GM18861 (cell line): Measurements from ENCODE around the gene RAX2.
"Not testable (repeated sequence)": the region's sequence is repeated elsewhere in the genome, so short reads cannot be mapped to it uniquely, and the experiment has no call there.

Experiments
- ATAC-seq: cut with Tn5 transposase; IDR thresholded peaks from one replicate; pipeline ENCODE4 v1.9.1; 2021; ENCODE audit not compliant: unreplicated experiment

The RAX2 gene

DNA sequence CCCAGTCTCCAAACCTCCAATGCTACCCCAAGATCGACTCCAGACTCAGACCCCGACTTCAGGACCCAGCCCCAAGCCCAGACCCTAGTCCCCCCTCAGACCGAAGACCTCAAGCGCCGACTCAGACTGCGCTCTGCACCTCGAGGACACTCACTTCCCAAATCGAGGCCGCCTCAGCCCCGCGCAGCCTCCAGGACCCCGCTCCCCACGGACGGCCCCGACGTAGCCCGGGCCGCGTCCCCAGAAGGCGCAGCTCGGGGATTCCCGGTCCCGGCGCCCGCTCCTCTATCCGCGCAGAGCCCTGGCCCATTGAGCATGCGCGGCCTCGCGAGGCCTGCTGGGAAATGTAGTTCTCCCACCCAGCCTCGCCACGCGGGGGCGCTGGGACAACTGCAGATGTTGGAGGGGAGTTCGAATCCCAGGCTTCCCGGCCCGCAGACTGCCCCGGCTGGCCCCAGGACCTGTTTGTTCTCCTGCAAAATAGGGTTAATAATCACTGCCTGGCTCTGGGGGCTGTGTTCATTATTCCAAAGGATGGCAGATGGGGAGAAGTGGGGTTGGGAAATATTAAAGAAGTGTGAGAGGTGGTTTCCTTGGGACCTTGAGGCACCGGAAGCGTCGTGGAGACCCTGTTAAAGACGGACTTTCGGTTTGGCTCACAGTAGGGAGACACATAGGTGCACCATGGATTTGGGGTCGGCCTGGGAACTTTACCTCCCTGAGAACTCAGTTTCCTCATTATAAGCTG, 10.5 kb downstream of the RAX2 start, which contains the start of gene APBA3:
TSS of gene APBA3 (minus strand) at position 311 of the 748 bp plus-strand sequence. CDS start 1,428 bp downstream, outside the sequence.
- peak; percentile 44 for ATAC-seq

- ATAC-seq, result no peak
These were observed 11.1 kb downstream of the RAX2 start for GRCh38 chr19:3760871-3761361.

DNA sequence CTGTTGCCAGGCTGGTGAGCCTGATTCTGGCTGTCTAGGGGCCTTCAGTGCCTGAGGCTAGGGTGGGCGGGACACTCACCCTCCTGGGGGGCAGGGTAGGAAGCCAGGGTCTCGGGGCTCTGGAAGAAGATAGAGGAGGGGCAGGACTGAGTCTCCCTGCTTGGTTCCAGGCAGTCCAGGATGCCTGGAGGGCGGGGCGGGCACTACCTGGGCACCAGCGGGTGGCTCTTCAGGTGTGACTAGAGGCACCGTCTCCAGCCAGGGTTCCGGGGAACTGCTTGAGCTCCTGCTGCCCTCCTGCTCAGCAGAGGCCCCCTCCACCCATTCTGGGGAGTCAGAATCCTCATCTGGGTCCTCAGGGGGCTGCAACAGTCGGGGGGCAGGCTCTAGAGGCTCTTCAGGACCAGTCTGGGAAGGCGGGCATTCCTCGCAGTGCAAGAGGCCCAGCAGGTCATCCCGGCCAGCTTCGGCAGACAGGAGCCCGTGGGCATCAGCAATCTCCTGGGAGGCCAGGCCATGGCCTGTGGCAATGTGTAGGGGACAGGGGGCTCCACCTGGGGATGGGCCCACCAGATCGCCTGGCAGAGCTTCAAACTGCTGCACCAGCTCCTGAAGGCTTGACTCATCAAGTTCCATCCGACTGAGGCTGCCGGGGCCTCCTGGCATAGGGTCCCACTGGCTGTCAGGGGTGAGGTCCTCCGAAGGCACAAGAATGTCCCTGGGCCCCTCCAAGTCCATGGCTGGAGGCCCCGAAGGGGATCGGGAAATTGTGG, 12.4 kb downstream of the RAX2 start:
- no peak for ATAC-seq

DNA sequence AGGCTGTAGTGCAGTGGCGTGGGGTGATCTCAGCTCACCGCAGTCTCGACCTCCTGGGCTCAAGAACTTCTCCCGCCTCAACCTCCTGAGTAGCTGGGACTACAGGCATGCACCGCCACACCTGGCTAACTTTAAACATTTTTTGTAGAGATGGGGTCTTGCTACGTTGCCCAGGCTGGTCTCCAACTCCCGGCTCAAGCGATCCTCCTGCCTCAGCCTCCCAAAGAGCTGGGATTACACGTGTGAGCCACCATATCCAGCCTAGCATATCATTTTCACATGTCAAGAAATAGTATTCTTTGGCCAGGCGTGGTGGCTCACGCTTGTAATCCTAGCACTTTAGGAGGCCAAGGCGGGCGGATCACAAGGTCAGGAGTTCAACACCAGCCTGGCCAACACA, 13.7 kb downstream of the RAX2 start:
- not testable (repeated sequence) for ATAC-seq

GRCh38 chr19:3757705-3758104, 14.3 kb downstream of the RAX2 start:
- not testable (repeated sequence) for ATAC-seq

DNA sequence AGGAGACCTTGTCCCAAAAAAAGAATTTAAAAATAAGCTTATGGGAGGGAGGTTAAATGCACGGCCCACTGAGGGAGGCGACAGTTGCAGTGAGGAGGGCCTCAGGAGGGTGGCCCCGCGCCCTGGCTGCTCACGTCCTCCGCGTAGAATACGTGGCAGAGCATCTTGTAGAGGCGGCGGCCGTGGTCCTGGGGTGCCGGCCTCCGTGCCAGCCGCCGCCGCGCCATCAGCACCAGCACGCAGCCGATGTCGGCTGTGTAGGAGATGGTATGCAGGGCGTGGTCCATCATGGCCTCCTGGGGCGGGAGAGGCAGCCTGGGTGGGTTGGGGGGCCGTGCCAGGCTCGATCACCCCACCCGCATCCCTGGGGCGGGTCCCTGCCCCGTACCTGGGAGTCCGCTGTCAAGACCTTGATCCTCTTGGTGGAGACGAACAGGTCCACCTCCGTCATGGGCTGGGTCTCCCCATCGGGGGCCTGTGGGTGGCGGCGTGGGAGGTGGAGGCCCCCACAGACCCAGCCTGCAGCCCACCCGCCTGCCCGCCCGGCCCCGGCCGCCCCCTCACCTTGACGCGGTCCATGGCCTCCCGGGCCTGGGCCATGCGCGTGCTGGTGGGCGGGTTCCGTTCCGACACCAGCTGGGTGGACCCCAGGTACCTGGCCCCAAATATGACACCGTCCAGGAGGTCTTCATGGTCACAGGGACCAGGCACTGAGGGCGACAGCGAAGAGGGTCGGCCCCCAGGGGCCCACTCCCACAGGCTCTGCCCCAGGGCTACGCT, 18.2 kb downstream of the RAX2 start:
- ATAC-seq, result no peak

- ATAC-seq, result no peak
These were observed 19.5 kb downstream of the RAX2 start for GRCh38 chr19:3752492-3752891.

GRCh38 chr19:3751236-3751635, 20.8 kb downstream of the RAX2 start:
- no peak for ATAC-seq

DNA sequence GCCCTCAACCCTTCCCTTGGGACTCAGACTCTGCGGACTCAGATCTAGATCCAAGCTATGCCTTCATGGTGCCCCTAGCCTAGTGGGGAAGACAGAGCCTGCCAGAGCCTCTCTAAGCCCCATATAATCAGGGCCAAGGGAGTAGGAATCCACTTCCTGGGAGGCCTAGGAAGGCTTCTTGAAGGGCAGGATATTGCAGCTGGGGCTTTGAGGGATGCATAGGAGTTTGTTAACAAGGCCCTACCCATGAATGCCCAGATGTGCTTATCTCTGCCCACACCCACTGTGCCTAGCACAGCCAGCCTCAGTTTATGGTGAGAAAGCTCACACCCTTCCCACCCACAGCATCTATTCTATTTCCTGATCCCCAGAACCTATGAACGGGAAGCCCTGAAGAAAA, 21.8 kb downstream of the RAX2 start:
- no peak for ATAC-seq

DNA sequence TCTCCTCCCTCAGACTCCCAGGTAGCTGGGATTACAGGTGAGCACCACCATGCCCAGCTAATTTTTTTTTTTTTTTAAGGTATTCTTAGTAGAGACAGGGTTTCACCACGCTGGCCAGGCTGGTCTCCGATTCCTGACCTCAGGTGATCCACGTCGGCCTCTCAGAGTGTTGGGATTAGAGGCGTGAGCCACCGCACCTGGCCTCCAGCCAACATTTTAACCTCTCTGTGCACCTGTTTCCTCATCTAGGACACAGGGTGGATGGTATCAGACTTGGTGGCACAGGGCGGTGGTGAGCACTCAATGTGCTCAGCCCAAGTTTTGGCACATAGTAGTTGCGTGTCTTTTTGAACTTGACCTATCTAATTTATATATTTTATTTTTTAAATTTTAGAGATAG, 23.1 kb downstream of the RAX2 start:
- no peak for ATAC-seq

- no peak for ATAC-seq
These were observed 25.5 kb downstream of the RAX2 start for GRCh38 chr19:3746371-3747056.

DNA sequence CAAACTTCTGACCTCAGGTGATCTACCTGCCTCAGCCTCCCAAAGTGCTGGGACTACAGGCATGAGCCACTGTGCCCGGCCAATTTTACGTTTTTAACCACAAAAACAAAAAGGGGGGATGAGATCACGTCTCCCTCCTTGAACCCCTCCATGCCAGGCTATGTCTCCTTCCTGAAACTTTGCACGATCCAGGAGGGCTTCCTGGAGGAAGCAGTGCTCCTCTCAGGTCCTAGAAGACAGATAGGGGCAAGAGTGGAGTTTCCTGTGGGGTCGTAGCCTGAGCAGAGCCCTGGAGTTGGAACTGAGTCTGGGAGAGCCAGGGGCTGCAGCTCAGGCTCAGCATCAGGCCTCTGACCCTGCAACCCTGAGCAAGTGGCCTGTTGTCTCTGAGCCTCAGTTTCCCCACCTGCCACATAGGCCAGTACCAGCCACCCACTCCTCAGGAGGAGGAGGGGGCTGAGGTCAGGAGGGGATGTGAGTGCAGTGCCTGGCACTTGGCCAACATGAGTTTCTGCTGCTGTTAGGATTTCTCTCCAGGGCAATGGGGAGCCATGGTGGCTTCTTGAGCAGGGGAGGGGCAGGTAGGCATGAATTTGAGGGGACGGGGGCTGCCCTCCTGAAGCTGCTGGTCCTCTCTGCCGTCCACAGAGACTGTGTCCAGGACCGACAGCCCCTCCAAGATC, 26.5 kb downstream of the RAX2 start:
- ATAC-seq, result no peak

GRCh38 chr19:3743486-3743885, 28.5 kb downstream of the RAX2 start:
- no peak for ATAC-seq

- ATAC-seq, result no peak
These were observed 31.6 kb downstream of the RAX2 start for GRCh38 chr19:3740431-3740830.

DNA sequence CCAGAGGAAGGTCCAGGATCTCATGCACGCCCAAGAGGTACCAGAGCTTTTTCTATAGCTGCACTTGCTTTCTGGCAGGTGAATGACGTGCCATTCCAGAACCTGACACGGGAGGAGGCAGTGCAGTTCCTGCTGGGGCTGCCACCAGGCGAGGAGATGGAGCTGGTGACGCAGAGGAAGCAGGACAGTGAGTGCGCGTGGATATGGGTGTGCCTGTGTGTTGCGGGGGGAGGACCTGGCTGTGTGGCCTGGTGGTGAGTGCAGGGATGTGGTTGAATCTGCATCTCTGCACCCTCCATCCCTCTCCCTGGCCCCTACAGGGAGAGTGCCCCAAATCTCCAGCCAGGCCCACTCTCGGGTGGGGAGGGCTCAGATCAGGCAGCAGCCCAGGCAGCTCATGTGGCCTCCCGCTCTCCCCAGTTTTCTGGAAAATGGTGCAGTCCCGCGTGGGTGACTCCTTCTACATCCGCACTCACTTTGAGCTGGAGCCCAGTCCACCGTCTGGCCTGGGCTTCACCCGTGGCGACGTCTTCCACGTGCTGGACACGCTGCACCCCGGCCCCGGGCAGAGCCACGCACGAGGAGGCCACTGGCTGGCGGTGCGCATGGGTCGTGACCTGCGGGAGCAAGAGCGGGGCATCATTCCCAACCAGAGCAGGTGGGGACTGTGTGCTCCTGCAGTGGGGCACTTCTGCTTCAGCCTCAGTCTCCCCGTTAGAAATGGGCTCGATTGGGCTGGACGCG, 33.4 kb downstream of the RAX2 start:
- no peak for ATAC-seq

DNA sequence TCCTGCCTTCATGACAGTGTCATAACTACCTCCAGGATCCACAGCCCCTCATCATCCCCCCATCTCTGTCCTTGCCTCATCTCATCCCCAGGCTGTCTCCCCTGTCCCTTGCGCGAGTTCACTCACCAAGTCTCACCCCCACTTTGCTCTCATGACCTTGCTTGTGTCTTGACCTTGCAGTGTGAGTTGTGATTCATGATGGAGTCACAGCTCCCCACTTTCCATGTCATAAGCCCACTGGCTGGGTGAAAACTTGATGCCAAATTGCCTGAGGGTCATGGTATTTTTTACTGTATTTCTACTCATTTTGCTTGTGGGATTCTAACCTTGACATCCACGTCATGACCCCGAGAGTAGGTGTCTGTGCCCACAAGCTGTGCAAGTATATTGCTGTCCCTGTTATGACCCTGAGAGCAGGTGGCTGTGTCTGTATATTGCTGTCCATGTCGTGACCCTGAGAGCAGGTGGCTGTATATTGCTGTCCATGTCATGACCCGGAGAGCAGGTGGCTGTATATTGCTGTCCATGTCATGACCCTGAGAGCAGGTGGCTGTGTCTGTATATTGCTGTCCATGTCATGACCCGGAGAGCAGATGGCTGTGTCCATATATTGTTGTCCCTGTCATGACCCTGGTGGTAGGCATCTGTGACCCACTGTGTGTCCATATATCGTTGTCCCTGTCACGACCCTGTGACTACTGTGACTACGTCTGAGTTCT, 34.4 kb downstream of the RAX2 start:
- no peak for ATAC-seq

DNA sequence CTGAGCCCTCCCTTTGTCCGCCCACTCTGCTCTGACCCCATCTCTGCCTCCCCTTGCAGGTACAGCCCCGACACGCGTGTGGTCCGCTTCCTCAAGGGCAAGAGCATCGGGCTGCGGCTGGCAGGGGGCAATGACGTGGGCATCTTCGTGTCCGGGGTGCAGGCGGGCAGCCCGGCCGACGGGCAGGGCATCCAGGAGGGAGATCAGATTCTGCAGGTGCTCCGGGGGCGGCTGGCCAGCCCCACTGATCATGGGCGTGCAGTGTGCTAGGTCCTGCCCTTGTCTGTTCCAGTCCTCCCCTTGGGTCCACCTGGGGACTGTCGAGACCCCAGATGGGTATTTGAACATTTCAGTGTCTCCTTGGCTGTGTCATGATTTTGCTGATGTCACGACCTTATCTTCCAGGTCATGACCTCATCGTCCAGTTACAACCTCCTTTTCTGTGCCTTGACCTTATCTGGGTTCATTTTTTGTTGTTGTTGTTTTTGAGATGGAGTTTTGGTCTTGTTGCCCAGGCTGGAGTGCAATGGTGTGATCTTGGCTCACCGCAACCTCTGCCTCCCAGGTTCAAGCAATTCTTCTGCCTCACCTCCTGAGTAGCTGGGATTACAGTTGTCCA, 35.8 kb downstream of the RAX2 start:
- ATAC-seq, result no peak

DNA sequence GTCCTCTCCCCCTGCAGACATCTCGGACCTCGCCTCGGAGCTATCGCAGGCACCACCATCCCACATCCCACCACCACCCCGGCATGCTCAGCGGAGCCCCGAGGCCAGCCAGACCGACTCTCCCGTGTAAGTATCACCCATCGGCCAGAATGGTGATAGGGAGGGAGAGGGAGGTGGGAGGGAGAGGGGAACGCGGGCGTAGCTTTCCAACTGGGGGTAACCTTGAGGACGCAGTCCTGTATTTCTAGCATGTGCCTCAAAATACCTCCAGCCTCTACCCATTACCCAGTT, 37.8 kb downstream of the RAX2 start:
- ATAC-seq, result no peak
